GM12892 (cell line): ENCODE data around the gene MUC6.

Source experiments
- DNase-seq: peaks from one replicate; pipeline ENCODE4 v3.0.0; 2011; ENCODE audit not compliant: insufficient read length
- FAIRE-seq: peaks from 2 replicates; lab custom pipeline; 2011; peaks lifted over from hg19 to GRCh38; lab: Jason Lieb, UNC
- POLR2A ChIP-seq: IDR thresholded peaks from 2 replicates; pipeline ENCODE4 v1.6.1; 2011; ENCODE audit warnings: low read depth, low read length, control low read depth
- POLR2AphosphoS5 ChIP-seq: IDR thresholded peaks from 2 replicates; pipeline ENCODE4 v1.6.1; 2011; ENCODE audit warnings: low read depth, low read length, control low read depth
- TAF1 ChIP-seq: IDR thresholded peaks from 2 replicates; pipeline ENCODE4 v1.6.1; 2011; ENCODE audit warnings: low read depth, mild to moderate bottlenecking, control low read depth, low read length, borderline replicate concordance

Gene MUC6

GRCh38 chr11:1055109-1055703 is 18.7 kb upstream of the MUC6 start:
- TF ChIP-seq POLR2AphosphoS5 (no peak), POLR2A (no peak), TAF1 (no peak)
- FAIRE-seq (no peak), DNase-seq (no peak)

GRCh38 chr11:1054143-1055108 is 17.9 kb upstream of the MUC6 start:
- FAIRE-seq (no peak), DNase-seq (no peak)
- TF ChIP-seq TAF1 (no peak), POLR2A (no peak), POLR2AphosphoS5 (no peak)

GRCh38 chr11:1053121-1053901 is 16.8 kb upstream of the MUC6 start:
- FAIRE-seq, result no peak
- TF ChIP-seq POLR2AphosphoS5 (no peak), TAF1 (no peak), POLR2A (no peak)
- DNase-seq, result no peak

- TF ChIP-seq TAF1 (no peak), POLR2A (no peak), POLR2AphosphoS5 (no peak)
- FAIRE-seq (no peak), DNase-seq (no peak)
These were observed 15.9 kb upstream of the MUC6 start for GRCh38 chr11:1052133-1053011.

GRCh38 chr11:1051356-1052132 is 15.0 kb upstream of the MUC6 start:
- no peak for FAIRE-seq
- TF ChIP-seq POLR2AphosphoS5 (no peak), TAF1 (no peak), POLR2A (no peak)

GRCh38 chr11:1050581-1051355 is 14.2 kb upstream of the MUC6 start:
- FAIRE-seq, result peak; percentile 99
- peak; percentile 98 for DNase-seq
- TF ChIP-seq POLR2A, result no peak
- TF ChIP-seq POLR2AphosphoS5, result no peak
- no peak for TF ChIP-seq TAF1

More at GRCh38 chr11:1051356-1052132, 15.0 kb upstream of the MUC6 start:
- no peak for DNase-seq

GRCh38 chr11:1049911-1050580 is 13.5 kb upstream of the MUC6 start:
- no peak for TF ChIP-seq POLR2AphosphoS5
- TF ChIP-seq POLR2A, result no peak
- no peak for TF ChIP-seq TAF1
- FAIRE-seq, result no peak
- no peak for DNase-seq

- TF ChIP-seq TAF1, result no peak
- TF ChIP-seq POLR2AphosphoS5, result no peak
- no peak for TF ChIP-seq POLR2A
- no peak for DNase-seq
- no peak for FAIRE-seq
These were observed 12.9 kb upstream of the MUC6 start for GRCh38 chr11:1049431-1049891.

GRCh38 chr11:1049071-1049405 is 12.5 kb upstream of the MUC6 start:
- DNase-seq, result no peak
- TF ChIP-seq POLR2A, result no peak
- TF ChIP-seq POLR2AphosphoS5, result no peak
- TF ChIP-seq TAF1, result no peak
- FAIRE-seq, result no peak
